Choroid plexus epithelial cell (primary cell): ENCODE data around the gene DNAAF2.

ENCODE experiments used
- DNase-seq: peaks from one replicate; pipeline ENCODE4 v3.0.0-alpha.2; 2010; ENCODE audit warnings: low read depth
- H3K4me3 ChIP-seq: 2 replicates; pipeline ENCODE4 v1.5.1; 2011; ENCODE audit warnings: low read depth, mild to moderate bottlenecking, control low read depth, low read length, moderate library complexity
- CTCF ChIP-seq: conservative IDR thresholded peaks from 2 replicates; pipeline ENCODE4 v1.5.1; 2011; ENCODE audit warnings: low read depth, mild to moderate bottlenecking, control low read depth, inconsistent platforms, low read length, moderate library complexity

DNAAF2 gene

DNA sequence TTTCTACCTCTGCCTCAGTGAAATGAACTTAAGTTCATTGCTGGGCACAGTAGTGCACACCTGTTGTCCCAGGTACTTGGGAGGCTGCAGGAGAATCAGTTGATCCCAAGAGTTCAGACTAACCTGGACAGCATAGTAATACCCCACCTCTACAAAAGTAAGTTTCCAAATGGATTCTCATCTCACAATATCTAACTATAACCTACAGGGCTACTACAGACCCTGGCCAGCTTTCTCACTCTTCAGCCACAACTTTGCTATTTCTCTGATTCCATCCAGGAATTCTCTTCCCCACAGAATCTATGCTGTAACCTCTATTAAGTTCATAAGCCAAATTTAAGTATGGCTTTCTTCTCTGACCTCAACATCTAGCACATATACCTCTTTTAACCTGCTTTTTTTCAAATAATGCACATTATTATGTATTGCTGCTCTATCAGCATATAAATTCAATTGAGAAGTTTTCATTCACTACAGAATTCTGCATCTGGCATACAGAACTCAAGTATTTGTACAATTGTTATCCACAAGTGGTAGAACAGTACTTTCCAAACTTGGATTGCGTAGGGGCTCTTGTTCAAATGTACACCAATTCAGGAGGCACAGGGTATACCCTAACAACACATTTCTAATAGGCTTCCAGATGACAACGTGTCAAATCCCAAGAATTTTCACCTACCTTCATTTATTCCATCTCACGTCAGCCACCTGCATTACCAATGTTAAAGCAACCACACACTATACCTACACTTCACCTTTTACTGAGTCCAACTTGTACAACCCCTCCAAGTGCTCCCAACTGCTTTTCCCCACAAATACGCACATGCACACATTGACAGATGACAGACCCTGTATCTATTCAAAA is 52.7 kb downstream of the DNAAF2 start:
- DNase-seq = no peak
- H3K4me3 ChIP-seq = no peak overlapping the region
- no peak for TF ChIP-seq CTCF

DNA sequence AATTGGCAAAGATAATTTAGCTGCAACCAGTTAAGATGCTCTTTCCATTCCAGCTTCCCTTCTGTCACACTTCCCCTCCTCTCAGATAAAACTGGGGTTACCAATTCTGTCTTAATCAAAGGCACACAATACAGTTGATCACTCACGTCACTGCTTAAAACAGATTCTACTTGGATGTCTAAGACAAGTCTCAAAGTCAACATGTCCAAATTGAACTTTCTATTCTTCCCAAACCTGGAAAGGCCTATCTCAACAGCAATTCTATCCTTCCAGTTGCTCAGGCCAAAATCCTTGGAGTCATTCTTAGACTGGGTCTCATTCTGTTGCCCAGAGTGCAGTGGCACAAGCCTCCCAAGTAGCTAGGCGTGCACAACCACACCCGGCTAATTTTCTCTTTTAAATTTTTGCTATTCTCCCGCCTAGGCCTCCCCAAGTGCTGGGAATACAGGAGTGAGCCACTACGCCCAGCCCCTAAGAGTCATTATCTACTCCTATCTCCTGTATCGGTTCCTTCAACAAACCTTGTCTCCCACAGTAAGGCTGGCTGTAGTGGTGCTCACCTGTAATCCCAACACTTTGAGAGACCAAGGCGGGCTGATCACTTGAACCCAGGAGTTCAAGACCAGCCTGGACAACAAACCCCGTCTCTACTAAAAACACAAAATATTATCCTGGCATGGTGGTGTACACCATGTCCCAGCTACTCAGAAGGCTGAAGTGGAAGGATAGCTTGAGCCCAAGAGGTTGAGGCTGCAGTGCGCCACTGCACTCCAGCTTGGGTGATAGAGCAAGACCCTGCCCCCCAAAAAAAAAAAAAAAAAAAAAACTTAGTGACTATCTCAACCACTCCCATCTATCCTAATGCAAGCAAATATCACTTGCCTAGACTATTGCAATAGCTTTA is 53.6 kb downstream of the DNAAF2 start:
- no peak overlapping the region for H3K4me3 ChIP-seq
- no peak for DNase-seq
- no peak for TF ChIP-seq CTCF

DNA sequence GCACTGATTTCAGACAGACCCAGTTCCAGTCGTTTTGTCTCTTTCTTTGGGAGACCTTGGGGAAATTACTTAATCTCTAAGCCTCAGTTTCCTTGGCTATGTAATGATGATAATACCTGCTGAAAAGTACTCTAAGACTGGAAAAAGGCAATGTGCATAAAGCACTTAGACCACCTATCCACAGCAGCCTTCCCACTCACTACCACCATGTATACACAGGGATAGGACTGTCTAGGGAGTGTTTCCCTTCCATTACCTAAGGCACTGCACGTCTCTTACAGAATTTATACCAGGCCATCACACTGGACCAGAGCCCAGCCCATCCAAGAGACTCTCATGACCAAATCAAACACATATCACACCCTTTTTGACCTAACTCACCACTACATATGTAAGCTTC is 55.2 kb downstream of the DNAAF2 start:
- TF ChIP-seq CTCF = no peak
- no peak for DNase-seq
- no peak overlapping the region for H3K4me3 ChIP-seq

DNA sequence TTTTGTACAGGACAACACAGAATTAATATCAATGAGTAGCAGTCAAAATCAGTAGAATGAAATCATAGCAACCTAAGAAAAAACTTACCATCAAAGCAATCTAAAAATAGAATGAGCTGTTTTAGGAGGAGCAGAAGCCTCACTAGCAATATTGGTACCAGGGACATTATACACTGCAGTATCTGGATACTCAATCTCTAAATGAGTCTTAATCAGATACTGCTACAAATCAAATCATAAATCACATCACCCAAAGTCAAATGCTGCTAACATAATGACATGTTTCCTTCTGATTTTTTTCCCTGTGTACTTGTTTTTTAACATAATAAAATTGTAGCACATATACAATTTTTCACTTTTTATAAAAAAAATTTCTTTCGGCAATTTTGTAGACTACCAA is 56.9 kb downstream of the DNAAF2 start:
- no peak for TF ChIP-seq CTCF
- DNase-seq = no peak

More for the DNA sequence above, 56.9 kb downstream of the DNAAF2 start:
- H3K4me3 ChIP-seq = no peak overlapping the region
